Trophoblast cell (in vitro differentiated cells and primary cell): Measurements from ENCODE around the gene DPH1.

ENCODE experiments used
- DNase-seq, 2 donors: peaks; one replicate each; pipeline ENCODE4 v3.0.0-alpha.2; 2016
- H2AFZ ChIP-seq: 2 replicates; pipeline ENCODE4 v1.6.1; 2013; ENCODE audit warnings: low read length, moderate library complexity, mild to moderate bottlenecking; ENCODE audit not compliant: insufficient read depth, poor library complexity
- H2AK5ac ChIP-seq: 2 replicates; pipeline ENCODE4 v1.6.1; 2013; ENCODE audit warnings: mild to moderate bottlenecking, low read length
- H2BK120ac ChIP-seq: 2 replicates; pipeline ENCODE4 v1.6.1; 2013; ENCODE audit warnings: low read length, mild to moderate bottlenecking, moderate library complexity; ENCODE audit not compliant: insufficient read depth, poor library complexity
- H2BK12ac ChIP-seq: 2 replicates; pipeline ENCODE4 v1.6.1; 2013; ENCODE audit warnings: mild to moderate bottlenecking, low read length, moderate library complexity
- H2BK5ac ChIP-seq: 2 replicates; pipeline ENCODE4 v1.6.1; 2013; ENCODE audit warnings: low read length, low read depth, moderate library complexity, mild to moderate bottlenecking; ENCODE audit not compliant: poor library complexity
- H3K14ac ChIP-seq: 2 replicates; pipeline ENCODE4 v1.6.1; 2013; ENCODE audit warnings: mild to moderate bottlenecking, low read length
- H3K18ac ChIP-seq: 2 replicates; pipeline ENCODE4 v1.6.1; 2013; ENCODE audit warnings: mild to moderate bottlenecking, low read length
- H3K23ac ChIP-seq: 2 replicates; pipeline ENCODE4 v1.6.1; 2013; ENCODE audit warnings: low read length
- H3K27ac ChIP-seq: 2 replicates; pipeline ENCODE4 v1.5.1; 2013; ENCODE audit warnings: low read depth, mild to moderate bottlenecking, inconsistent platforms, low read length, moderate library complexity
- H3K27me3 ChIP-seq: 2 replicates; pipeline ENCODE4 v1.6.1; 2013; ENCODE audit warnings: inconsistent platforms, mild to moderate bottlenecking, low read length, moderate library complexity; ENCODE audit not compliant: insufficient read depth
- H3K36me3 ChIP-seq, 2 experiments: 1 replicate in 1 of 2; 2 replicates in 1 of 2; pipeline ENCODE4 v1.6.1; 2013; ENCODE audit warnings: low read length in 2 of 2, mild to moderate bottlenecking in 2 of 2, moderate library complexity in 1 of 2; ENCODE audit not compliant: insufficient read depth in 2 of 2, control insufficient read depth in 1 of 2
- H3K4ac ChIP-seq: 2 replicates; pipeline ENCODE4 v1.6.1; 2013; ENCODE audit warnings: low read depth, mild to moderate bottlenecking, low read length, moderate library complexity
- H3K4me1 ChIP-seq, 2 experiments: 1 replicate in 1 of 2; 2 replicates in 1 of 2; pipeline ENCODE4 v1.6.1; 2013; ENCODE audit warnings: low read length in 2 of 2, mild to moderate bottlenecking in 2 of 2, moderate library complexity in 1 of 2; ENCODE audit not compliant: insufficient read depth in 2 of 2, control insufficient read depth in 1 of 2
- H3K4me2 ChIP-seq: 2 replicates; pipeline ENCODE4 v1.6.1; 2013; ENCODE audit warnings: inconsistent platforms, mild to moderate bottlenecking, low read length, moderate library complexity
- H3K4me3 ChIP-seq: 2 replicates; pipeline ENCODE4 v1.5.1; 2013; ENCODE audit warnings: mild to moderate bottlenecking, low read depth, low read length, inconsistent platforms
- H3K79me1 ChIP-seq: one replicate; pipeline ENCODE4 v1.6.1; 2013; ENCODE audit warnings: low read length
- H3K79me2 ChIP-seq: 2 replicates; pipeline ENCODE4 v1.6.1; 2013; ENCODE audit warnings: low read length, mild to moderate bottlenecking; ENCODE audit not compliant: control insufficient read depth, insufficient read depth, poor library complexity
- H3K9ac ChIP-seq: 2 replicates; pipeline ENCODE4 v1.6.1; 2013; ENCODE audit warnings: mild to moderate bottlenecking, low read length
- H3K9me3 ChIP-seq: 2 replicates; pipeline ENCODE4 v1.6.1; 2013; ENCODE audit warnings: low read depth, mild to moderate bottlenecking, control low read depth, inconsistent platforms, low read length; ENCODE audit not compliant: insufficient read depth
- H4K12ac ChIP-seq: 2 replicates; pipeline ENCODE4 v1.6.1; 2013; ENCODE audit warnings: low read depth, mild to moderate bottlenecking, low read length, moderate library complexity
- H4K8ac ChIP-seq: 2 replicates; pipeline ENCODE4 v1.6.1; 2013; ENCODE audit warnings: low read depth, mild to moderate bottlenecking, low read length, moderate library complexity
- H4K91ac ChIP-seq: one replicate; pipeline ENCODE4 v1.6.1; 2013; ENCODE audit warnings: low read depth, mild to moderate bottlenecking, low read length, moderate library complexity
- WGBS: extraction: QIAGEN DNeasy Blood & Tissue Kit; methylation state at CpG from one replicate; pipeline ENCODE4 v1.1.7; 2013; ENCODE audit warnings: missing lambda C conversion rate; ENCODE audit not compliant: insufficient read length, insufficient coverage; ENCODE audit errors: extremely low coverage; 5-methylcytosine and 5-hydroxymethylcytosine counted together

Gene DPH1

DNA sequence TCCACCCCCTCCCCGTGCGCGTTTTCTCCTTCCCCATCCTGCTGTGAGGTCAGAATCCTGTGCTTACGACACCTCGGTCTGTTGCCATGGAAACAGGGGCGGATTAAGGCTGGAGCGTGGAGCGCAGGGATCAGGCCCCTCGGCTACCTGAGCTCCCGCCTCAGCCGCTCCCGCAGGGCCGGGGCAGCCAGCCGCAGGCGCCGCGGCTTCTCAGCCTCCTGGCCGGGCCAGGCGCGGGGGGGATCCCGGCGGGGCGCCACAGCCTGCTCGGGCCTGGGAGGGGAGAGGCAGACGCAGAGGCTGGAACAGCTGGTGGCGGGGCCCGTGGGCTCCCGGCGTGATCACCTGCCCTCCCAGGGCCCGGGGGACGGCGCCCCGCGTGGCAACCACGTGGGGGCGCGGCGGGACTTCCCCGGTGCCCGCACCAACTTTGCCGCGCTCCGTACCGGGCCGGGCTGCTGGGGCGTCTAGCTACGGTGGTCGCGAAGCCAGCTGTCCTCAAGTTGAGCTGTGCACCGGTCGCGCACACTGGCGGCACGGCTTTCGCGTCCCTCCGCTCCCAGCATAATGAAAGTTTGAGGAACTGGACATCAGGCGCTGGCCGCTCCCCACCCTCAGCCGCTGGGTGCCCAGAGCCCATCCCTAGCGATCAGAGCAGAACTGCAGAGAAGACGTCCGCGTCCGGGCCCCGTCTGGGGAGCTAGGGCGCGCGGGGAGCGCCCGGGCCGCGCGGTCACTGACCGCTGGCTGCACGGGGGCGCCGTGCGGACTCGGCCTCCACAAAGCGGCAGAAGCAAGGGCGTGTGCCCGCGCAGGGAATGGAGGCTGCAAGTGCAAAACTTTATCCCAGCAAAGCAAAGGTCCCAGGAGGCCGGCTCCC is 6.0 kb upstream of the DPH1 start:
- Histone ChIP-seq H2BK5ac (no peak overlapping the region), H3K4me1 (peaks cover 4 to 19% of the 10 kb centered on the region in 2 experiments), H3K18ac (no peak overlapping the region), H2AK5ac (no peak overlapping the region), H4K8ac (no peak overlapping the region), H3K4me2 (peak overlapping the region; percentile 67), H2BK120ac (no peak overlapping the region), H3K14ac (no peak overlapping the region), H3K79me2 (no peaks in the 10 kb centered on the region), H3K9me3 (peaks cover 2% of the 10 kb centered on the region), H3K36me3 (no peaks in the 10 kb centered on the region), H3K79me1 (peaks cover 3% of the 10 kb centered on the region), H3K27ac (no peak overlapping the region), H3K4ac (no peak overlapping the region), H2AFZ (no peak overlapping the region), H3K23ac (no peak overlapping the region), H4K12ac (no peak overlapping the region), H4K91ac (no peak overlapping the region), H3K27me3 (peaks cover 57% of the 10 kb centered on the region), H3K9ac (no peak overlapping the region), H3K4me3 (no peak overlapping the region), H2BK12ac (no peak overlapping the region)
- DNase-seq, result peak; percentile 36 to 65
- WGBS, result no CpG with 5 or more reads among the region's 85 CpGs

DNA sequence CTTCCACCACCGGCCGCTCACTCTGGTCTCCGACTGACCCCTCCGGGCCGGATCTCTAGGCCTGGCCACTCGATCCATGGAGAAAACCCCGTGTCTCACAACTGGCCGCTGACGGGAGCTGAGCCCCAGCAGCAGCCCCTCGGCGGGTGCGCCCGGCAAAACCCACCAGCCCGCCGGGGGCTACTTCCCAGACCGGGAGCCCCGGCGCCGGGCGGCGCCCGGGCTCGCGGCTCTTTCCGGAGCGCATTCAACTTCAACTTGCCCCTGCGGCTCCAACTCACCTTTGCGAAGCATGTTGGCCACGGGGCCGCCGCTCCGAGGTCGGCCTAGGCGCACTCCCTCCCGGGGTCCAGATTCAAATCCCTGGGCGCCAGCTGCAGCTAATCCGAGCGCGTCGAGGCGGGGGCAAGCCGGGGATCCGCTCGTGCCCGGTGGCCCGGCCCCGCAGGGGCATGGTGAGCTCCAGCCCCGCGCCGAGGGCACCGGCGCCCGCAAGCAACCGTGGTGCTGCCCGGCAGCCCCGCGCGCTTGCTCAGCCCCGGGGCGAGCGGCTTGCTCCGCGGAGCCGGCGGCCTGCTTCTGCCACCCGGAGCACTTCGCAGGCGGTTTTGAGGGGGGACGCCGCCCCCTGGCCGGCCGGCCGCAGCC is 5.3 kb upstream of the DPH1 start:
- Histone ChIP-seq H3K36me3 (no peaks in the 10 kb centered on the region), H3K4ac (no peak overlapping the region), H4K12ac (no peak overlapping the region), H4K8ac (no peak overlapping the region), H3K9me3 (peaks cover 3% of the 10 kb centered on the region), H3K23ac (no peak overlapping the region), H2BK5ac (no peak overlapping the region), H2AK5ac (no peak overlapping the region), H3K79me1 (peaks cover 3% of the 10 kb centered on the region), H3K4me3 (peak overlapping the region; percentile 39), H3K4me2 (peak overlapping the region; percentile 67), H3K18ac (no peak overlapping the region), H3K79me2 (no peaks in the 10 kb centered on the region), H2BK12ac (no peak overlapping the region), H2AFZ (no peak overlapping the region), H3K27ac (no peak overlapping the region), H3K27me3 (peaks cover 55% of the 10 kb centered on the region), H2BK120ac (no peak overlapping the region), H4K91ac (no peak overlapping the region), H3K14ac (no peak overlapping the region), H3K9ac (no peak overlapping the region), H3K4me1 (peaks cover 4 to 21% of the 10 kb centered on the region in 2 experiments)
- peak in 1 of 2 donors; percentile 32 for DNase-seq
- no CpG with 5 or more reads among the region's 73 CpGs for WGBS

- no peak within 1 kb of the TSS for H4K12ac ChIP-seq
- DNase-seq, result peak; percentile 22 to 67
- H2AK5ac ChIP-seq, result no peak within 1 kb of the TSS
- H3K9me3 ChIP-seq, result peaks cover 4% of the 10 kb centered on the region
- H3K4me2 ChIP-seq, result peak within 1 kb of the TSS; percentile 67
- no peak within 1 kb of the TSS for H4K91ac ChIP-seq
- H3K27me3 ChIP-seq, result peaks cover 52% of the 10 kb centered on the region
- H3K79me1 ChIP-seq, result peaks cover 4% of the 10 kb centered on the region
- H3K36me3 ChIP-seq, result no peaks in the 10 kb centered on the region
- H3K4ac ChIP-seq, result no peak within 1 kb of the TSS
- no peak within 1 kb of the TSS for H2BK120ac ChIP-seq
- H3K23ac ChIP-seq, result no peak within 1 kb of the TSS
- H3K4me3 ChIP-seq, result peak within 1 kb of the TSS; percentile 39
- H3K79me2 ChIP-seq, result peaks cover 2% of the 10 kb centered on the region
- H3K27ac ChIP-seq, result no peak within 1 kb of the TSS
- H4K8ac ChIP-seq, result no peak within 1 kb of the TSS
- H2BK12ac ChIP-seq, result no peak within 1 kb of the TSS
- no peak within 1 kb of the TSS for H3K14ac ChIP-seq
- no peak within 1 kb of the TSS for H2AFZ ChIP-seq
- no peak within 1 kb of the TSS for H3K9ac ChIP-seq
- H2BK5ac ChIP-seq, result no peak within 1 kb of the TSS
- no CpG with 5 or more reads among the region's 47 CpGs for WGBS
- H3K18ac ChIP-seq, result no peak within 1 kb of the TSS
- peaks cover 4 to 22% of the 10 kb centered on the region in 2 experiments for H3K4me1 ChIP-seq
Observed at GRCh38 chr17:2025220-2025621, 4.7 kb upstream of the DPH1 start, which contains the start of gene RTN4RL1. RTN4RL1 (minus strand) TSS chr17:2025334; CDS start chr17:2024865, 469 bp downstream.

DNA sequence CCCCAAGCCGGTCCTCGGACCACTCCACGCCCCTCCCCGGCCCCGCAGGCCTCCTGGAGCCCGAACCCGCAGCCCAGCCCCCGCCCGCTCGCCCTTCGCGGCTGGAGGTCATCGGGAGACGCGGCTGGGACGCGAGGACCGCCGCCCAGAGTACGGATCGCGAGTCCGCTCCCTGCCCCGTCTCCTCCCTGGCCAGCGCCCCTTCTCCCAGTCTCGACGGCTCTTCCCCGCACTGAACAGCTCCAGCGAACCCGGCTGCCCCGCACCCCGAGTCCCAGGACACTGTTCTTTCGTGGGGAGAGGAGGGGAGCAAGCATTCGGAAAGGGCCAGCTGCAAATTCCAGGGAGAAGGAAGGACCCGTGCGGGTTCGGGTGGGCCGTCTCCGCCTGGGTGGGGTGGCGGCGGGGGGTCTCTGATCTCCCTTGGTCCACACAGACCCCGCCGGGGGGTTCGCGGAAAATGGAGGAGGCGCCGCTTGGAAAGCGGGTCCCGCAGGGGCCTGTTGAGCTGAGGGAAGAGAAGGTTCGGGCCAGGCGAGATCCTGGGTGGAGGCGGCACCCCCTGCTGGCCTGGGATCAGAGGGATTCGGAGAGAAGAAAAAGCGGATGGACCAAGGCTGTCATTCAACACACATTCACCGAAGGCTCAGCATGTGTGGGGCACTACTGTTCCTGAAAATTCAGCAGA is 4.2 kb upstream of the DPH1 start:
- Histone ChIP-seq H2BK5ac (no peak overlapping the region), H3K79me1 (peaks cover 7% of the 10 kb centered on the region), H4K12ac (no peak overlapping the region), H3K4me3 (no peak overlapping the region), H3K9ac (no peak overlapping the region), H2AFZ (no peak overlapping the region), H3K23ac (no peak overlapping the region), H3K4ac (no peak overlapping the region), H3K9me3 (peaks cover 4% of the 10 kb centered on the region), H3K27me3 (peaks cover 52% of the 10 kb centered on the region), H3K18ac (no peak overlapping the region), H3K36me3 (no peaks in the 10 kb centered on the region), H3K14ac (no peak overlapping the region), H2AK5ac (no peak overlapping the region), H3K79me2 (peaks cover 3% of the 10 kb centered on the region), H2BK12ac (no peak overlapping the region), H2BK120ac (no peak overlapping the region), H3K4me1 (peaks cover 5 to 24% of the 10 kb centered on the region in 2 experiments), H4K8ac (no peak overlapping the region), H3K27ac (no peak overlapping the region), H4K91ac (no peak overlapping the region), H3K4me2 (peak overlapping the region; percentile 67)
- no CpG with 5 or more reads among the region's 55 CpGs for WGBS
- DNase-seq, result peak; percentile 47 to 74
